GM19324 (cell line): ENCODE data around the gene FAM72C.
"Not testable (repeated sequence)": the region's sequence is repeated elsewhere in the genome, so short reads cannot be mapped to it uniquely, and the experiment has no call there.

Experiments used
- ATAC-seq: cut with Tn5 transposase; IDR thresholded peaks from one replicate; pipeline ENCODE4 v1.9.1; 2021; ENCODE audit warnings: mild to moderate bottlenecking, moderate library complexity; ENCODE audit not compliant: unreplicated experiment, low FRiP score

Gene FAM72C

DNA sequence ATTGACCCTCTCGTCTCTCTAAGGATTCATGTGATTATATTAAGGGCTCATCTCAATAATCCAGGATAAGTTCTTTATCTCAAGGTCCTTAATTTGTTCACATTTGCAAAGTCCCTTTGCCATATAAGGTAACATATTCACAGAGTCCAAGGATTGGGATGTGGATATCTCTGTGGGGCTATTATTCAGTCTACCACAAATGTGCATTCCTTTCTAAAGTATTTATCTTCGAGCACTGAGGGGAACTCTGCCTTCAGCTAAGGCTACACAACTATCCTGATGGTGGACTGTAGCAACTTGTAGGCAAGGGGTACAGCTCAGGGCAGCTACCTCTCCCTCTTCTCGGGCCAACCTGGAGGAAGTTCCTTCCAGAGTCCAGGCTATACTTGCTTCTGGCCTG lies 53.2 kb downstream of the FAM72C start:
- not testable (repeated sequence) for ATAC-seq

DNA sequence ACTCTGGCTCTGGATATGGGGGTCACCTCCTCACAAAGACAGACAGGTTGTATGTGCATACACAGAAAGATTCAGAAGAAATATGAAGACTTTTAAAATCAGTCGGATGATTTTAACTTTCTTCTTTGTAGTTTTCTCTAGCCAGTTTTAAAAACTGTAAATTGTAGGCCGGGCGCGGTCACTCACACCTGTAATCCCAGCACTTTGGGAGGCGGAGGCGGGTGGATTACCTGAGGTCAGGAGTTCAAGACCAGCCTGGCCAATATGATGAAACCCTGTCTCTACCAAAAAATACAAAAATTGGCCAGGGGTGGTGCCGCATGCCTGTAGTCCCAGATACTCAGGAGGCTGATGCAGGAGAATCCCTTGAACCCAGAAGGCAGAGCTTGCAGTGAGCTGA lies 58.1 kb downstream of the FAM72C start:
- ATAC-seq: not testable (repeated sequence)
